Pancreas (tissue), 10 donors: ENCODE data around the gene INPP5D. TPM values are rescaled to one million over a fixed set of nuclear protein-coding genes. Genes with fewer than 3 reads are reported as not detected.

Experiments used
- ATAC-seq, 4 donors: fragments of 200-7000 bp; cut with Tn5 transposase; one replicate each; pipeline versions ENCODE4 v1.8.0 to v1.9.1; 2020; ENCODE audit warnings: mild to moderate bottlenecking in 4 of 4, moderate library complexity in 4 of 4
- DNase-seq, 6 donors: peaks; one replicate each; pipeline ENCODE4 v3.0.0-alpha.2; 2020
- FAIRE-seq: peaks from 2 replicates; lab custom pipeline; 2012; peaks lifted over from hg19 to GRCh38; lab: Jason Lieb, UNC
- H3K27ac ChIP-seq, 4 donors: fragments of 200-600 bp; sonication (generic); 1 replicate in 3 of 4; 2 replicates in 1 of 4; pipeline versions ENCODE4 v1.5.0 to v1.8.0; 2020
- H3K27me3 ChIP-seq, 4 donors: fragments of 200-600 bp; one replicate each; pipeline ENCODE4 v1.8.0; 2021
- H3K36me3 ChIP-seq, 3 donors: fragments of 200-600 bp; sonication (generic) in 1 of 3; one replicate each; pipeline versions ENCODE4 v1.5.0 to v1.8.0; 2020 to 2021
- H3K4me1 ChIP-seq, 3 donors: fragments of 200-600 bp; one replicate each; pipeline ENCODE4 v1.8.0; 2021
- H3K4me3 ChIP-seq, 4 donors: fragments of 200-600 bp; sonication (generic) in 2 of 4; one replicate each; pipeline versions ENCODE4 v1.5.0 to v1.8.0; 2020 to 2021
- H3K9me3 ChIP-seq, 4 donors: fragments of 200-600 bp; one replicate each; pipeline ENCODE4 v1.8.0; 2021
- CTCF ChIP-seq, 4 donors: fragments of 200-600 bp; sonication (generic) in 3 of 4; IDR thresholded peaks; one replicate each; pipeline versions ENCODE4 v1.5.0 to v1.8.0; 2021; ENCODE audit warnings: antibody characterized with exemption in 4 of 4
- WGBS, 2 donors: extraction: QIAGEN DNeasy Blood & Tissue Kit; methylation state at CpG; one replicate each; pipeline ENCODE4 v1.1.7; 2013; 5-methylcytosine and 5-hydroxymethylcytosine counted together
- intact Hi-C, 3 donors: fragments of 100-400 bp; cut with DNase I; formaldehyde crosslinking; loops; one replicate each; pipeline versions ENCODE4 v1.11.1 to v1.14.2; 2022
- polyA plus RNA-seq, 2 donors: library from polyadenylated mRNA; stranded (reverse); fragments of 200-250 nt; gene quantifications; one replicate each; pipeline ENCODE4 v1.2.3, GENCODE V29; 2013
- total RNA-seq, 6 donors: library from RNA; stranded (reverse); fragmentation: NEBNext Ultra II Directional in 4 of 6; extraction: Animal tissue kit (Norgen Biotek cat#: 25700) in 4 of 6; gene quantifications; one replicate each; pipeline versions ENCODE4 v1.2.1 to v1.2.4, GENCODE V29; 2021 to 2023
- donor health status: healthy with polysubstance abuse.
- donor health status: DM: no; HTN: no; CAD: no; lungs with moderate emphysema.
- donor health status: DM: no; HTN: no; CAD: no.
- donor health status: control.
- donor health status: control.
- donor health status: Bipolar disorder and iron deficiency.
- donor health status: DM: yes; HTN: yes; CAD: no.
- donor health status: DM: no; HTN: no; CAD: no.
- donor health status: DM: no; HTN: no; CAD: no.
- donor health status: DM: yes; HTN: yes; CAD: no.

INPP5D gene
- total and polyA plus RNA-seq, 8 donors = 1.1 to 11.4 (median 2.3) TPM

- no peaks in the 10 kb centered on the region for H3K36me3 ChIP-seq
- WGBS, 2 donors = 64 to 65% methylated on average over 7 of the region's 7 CpGs
- TF ChIP-seq CTCF (IDR thresholded peaks at IDR 0.05) = no peak
Observed at GRCh38 chr2:233130481-233131020, 70.4 kb downstream of the INPP5D start.

GRCh38 chr2:233131936-233132720 is 72.0 kb downstream of the INPP5D start:
- no peak for FAIRE-seq
- no peaks in the 10 kb centered on the region for H3K9me3 ChIP-seq
- H3K27ac ChIP-seq = no peak overlapping the region
- no peak for ATAC-seq
- no peak overlapping the region for H3K4me3 ChIP-seq
- TF ChIP-seq CTCF (IDR thresholded peaks at IDR 0.05) = no peak
- 78 to 84% methylated on average over 9 of the region's 9 CpGs for WGBS, 2 donors
- DNase-seq = no peak
- intact Hi-C loops = no loop called here
- no peaks in the 10 kb centered on the region for H3K4me1 ChIP-seq
- no peaks in the 10 kb centered on the region for H3K36me3 ChIP-seq
- H3K27me3 ChIP-seq = no peaks in the 10 kb centered on the region

More at GRCh38 chr2:233130481-233131020, 70.4 kb downstream of the INPP5D start:
- Histone ChIP-seq H3K4me3 (no peak overlapping the region), H3K9me3 (no peaks in the 10 kb centered on the region), H3K4me1 (no peaks in the 10 kb centered on the region), H3K27ac (no peak overlapping the region), H3K27me3 (no peaks in the 10 kb centered on the region)
- intact Hi-C loops = no loop called here
- DNase-seq = no peak
- ATAC-seq = no peak
- FAIRE-seq = no peak

GRCh38 chr2:233133239-233133638 is 73.1 kb downstream of the INPP5D start:
- Histone ChIP-seq H3K27me3 (no peaks in the 10 kb centered on the region), H3K36me3 (no peaks in the 10 kb centered on the region), H3K4me3 (no peak overlapping the region), H3K4me1 (no peaks in the 10 kb centered on the region), H3K9me3 (no peaks in the 10 kb centered on the region), H3K27ac (no peak overlapping the region)
- intact Hi-C loops = no loop called here
- TF ChIP-seq CTCF (IDR thresholded peaks at IDR 0.05) = no peak
- ATAC-seq (no peak), FAIRE-seq (no peak), DNase-seq (no peak)
- 58 to 74% methylated on average over 1 of the region's 1 CpG for whole genome bisulfite sequencing, 2 donors

GRCh38 chr2:233135421-233135820 is 75.3 kb downstream of the INPP5D start:
- H3K4me1 ChIP-seq = no peaks in the 10 kb centered on the region
- intact Hi-C loops = no loop called here
- TF ChIP-seq CTCF (IDR thresholded peaks at IDR 0.05) = no peak
- no peak overlapping the region for H3K4me3 ChIP-seq
- 86 to 88% methylated on average over 1 of the region's 1 CpG for WGBS, 2 donors
- no peaks in the 10 kb centered on the region for H3K9me3 ChIP-seq
- DNase-seq (no peak), ATAC-seq (no peak), FAIRE-seq (no peak)
- no peaks in the 10 kb centered on the region for H3K27me3 ChIP-seq
- no peak overlapping the region for H3K27ac ChIP-seq
- no peaks in the 10 kb centered on the region for H3K36me3 ChIP-seq

- Histone ChIP-seq H3K4me1 (no peaks in the 10 kb centered on the region), H3K36me3 (no peaks in the 10 kb centered on the region), H3K4me3 (no peak overlapping the region), H3K27me3 (no peaks in the 10 kb centered on the region), H3K27ac (no peak overlapping the region), H3K9me3 (no peaks in the 10 kb centered on the region)
- no peak for DNase-seq
- ATAC-seq = no peak
- FAIRE-seq = no peak
- intact Hi-C loops = no loop called here
- 72 to 78% methylated on average over 2 of the region's 2 CpGs for WGBS, 2 donors
- no peak for TF ChIP-seq CTCF (IDR thresholded peaks at IDR 0.05)
Observed at GRCh38 chr2:233137040-233137439, 76.9 kb downstream of the INPP5D start.
